HL-60 (cell line): ENCODE results near the gene MICU1.

ENCODE experiments used
- DNase-seq, 2 experiments: peaks; one replicate each; pipeline ENCODE4 v3.0.0-alpha.2; 2010 to 2020; ENCODE audit warnings: low read depth in 1 of 2, low spot score in 1 of 2
- H3K27ac ChIP-seq: fragments of 250-450 bp; sonication (Bioruptor Pico); replicated peaks from 2 replicates; pipeline ENCODE4 v1.5.1; 2020; ENCODE audit warnings: mild to moderate bottlenecking, moderate library complexity
- H3K27me3 ChIP-seq: fragments of 250-450 bp; sonication (Bioruptor Pico); 2 replicates; pipeline ENCODE4 v1.5.1; 2021; ENCODE audit warnings: mild to moderate bottlenecking, moderate library complexity; ENCODE audit not compliant: insufficient read depth, poor library complexity, severe bottlenecking
- H3K4me3 ChIP-seq: replicated peaks from 2 replicates; pipeline ENCODE4 v1.5.1; 2011; ENCODE audit warnings: mild to moderate bottlenecking, control low read depth, low read length; ENCODE audit not compliant: insufficient read depth
- CTCF ChIP-seq: IDR thresholded peaks from one replicate; pipeline ENCODE4 v1.5.1; 2011; ENCODE audit warnings: low read length, control low read depth, inconsistent platforms; ENCODE audit not compliant: insufficient read depth
- GABPA ChIP-seq: IDR thresholded peaks from 2 replicates; pipeline ENCODE4 v1.6.1; 2012; ENCODE audit warnings: low read depth
- POLR2AphosphoS5 ChIP-seq: IDR thresholded peaks from 2 replicates; pipeline ENCODE4 v1.6.1; 2012; ENCODE audit warnings: low read depth
- REST ChIP-seq: IDR thresholded peaks from 2 replicates; pipeline ENCODE4 v1.6.1; 2012; ENCODE audit warnings: low read depth; ENCODE audit not compliant: insufficient replicate concordance
- SPI1 ChIP-seq: IDR thresholded peaks from 2 replicates; pipeline ENCODE4 v1.6.1; 2012; ENCODE audit warnings: low read depth, mild to moderate bottlenecking, borderline replicate concordance

Gene MICU1

GRCh38 chr10:72515455-72515854 lies 110.4 kb downstream of the MICU1 start:
- H3K27ac ChIP-seq, result no peak overlapping the region
- H3K4me3 ChIP-seq, result no peak overlapping the region
- TF ChIP-seq SPI1 (no peak), POLR2AphosphoS5 (no peak), GABPA (no peak), REST (no peak), CTCF (no peak)
- H3K27me3 ChIP-seq, result no peaks in the 10 kb centered on the region
- DNase-seq, result no peak

GRCh38 chr10:72513910-72514309 lies 112.0 kb downstream of the MICU1 start:
- no peak for DNase-seq
- no peak for TF ChIP-seq REST
- TF ChIP-seq CTCF, result no peak
- TF ChIP-seq GABPA, result no peak
- TF ChIP-seq POLR2AphosphoS5, result no peak
- TF ChIP-seq SPI1, result no peak
- Histone ChIP-seq H3K27me3 (no peaks in the 10 kb centered on the region), H3K4me3 (no peak overlapping the region), H3K27ac (peak overlapping the region; percentile 26)

- peak overlapping the region; percentile 88 for H3K27ac ChIP-seq
- TF ChIP-seq CTCF (no peak), SPI1 (peak; percentile 25; the same call in 1 of the 2 replicates)
- DNase-seq, result peak; percentile 64 to 80
- no peaks in the 10 kb centered on the region for H3K27me3 ChIP-seq
- H3K4me3 ChIP-seq, result no peak overlapping the region
Measured at GRCh38 chr10:72511459-72511858, 114.4 kb downstream of the MICU1 start.

- H3K27me3 ChIP-seq, result no peaks in the 10 kb centered on the region
- H3K4me3 ChIP-seq, result no peak overlapping the region
- peak; percentile 51 to 52 for DNase-seq
- no peak for TF ChIP-seq GABPA
- no peak for TF ChIP-seq REST
- TF ChIP-seq POLR2AphosphoS5, result no peak
- TF ChIP-seq CTCF, result no peak
- no peak for TF ChIP-seq SPI1
- H3K27ac ChIP-seq, result peak overlapping the region; percentile 88
Measured at GRCh38 chr10:72509941-72510340, 115.9 kb downstream of the MICU1 start.
